Measurements from ENCODE around the gene EFNA3.
A peak's percentile ranks its signal among the peaks of the same experiment; 100 is the strongest.

The EFNA3 gene

GRCh38 chr1:155048449-155049334 lies 29.9 kb upstream of the EFNA3 start:
- DNase-seq, result no peak

- DNase-seq, result no peak
Observed at GRCh38 chr1:155049651-155050559, 28.7 kb upstream of the EFNA3 start.

GRCh38 chr1:155050560-155051341 lies 27.9 kb upstream of the EFNA3 start, which contains the start of gene ADAM15:
Gene ADAM15 (plus strand): TSS chr1:155051316. CDS start chr1:155051387, 71 bp downstream.
- peak; percentile 68 to 72 for DNase-seq

- DNase-seq, result no peak
Observed at GRCh38 chr1:155051342-155051776, 27.3 kb upstream of the EFNA3 start.

GRCh38 chr1:155051777-155052398 lies 26.7 kb upstream of the EFNA3 start:
- DNase-seq, result peak; percentile 34 to 44

GRCh38 chr1:155052439-155053395 lies 25.9 kb upstream of the EFNA3 start:
- no peak for DNase-seq

GRCh38 chr1:155053531-155054105 lies 25.0 kb upstream of the EFNA3 start:
- no peak for DNase-seq

GRCh38 chr1:155057104-155057503 lies 21.5 kb upstream of the EFNA3 start:
- no peak for DNase-seq

GRCh38 chr1:155057788-155058211 lies 20.8 kb upstream of the EFNA3 start:
- no peak for DNase-seq

- no peak for DNase-seq
Observed at GRCh38 chr1:155060736-155061135, 17.9 kb upstream of the EFNA3 start.

- peak; percentile 94 to 97 for DNase-seq
Observed at GRCh38 chr1:155061381-155062150, 17.1 kb upstream of the EFNA3 start.

GRCh38 chr1:155062151-155062686 lies 16.4 kb upstream of the EFNA3 start:
- no peak for DNase-seq

- peak; percentile 71 to 80 for DNase-seq
Observed at GRCh38 chr1:155062702-155063411, 15.8 kb upstream of the EFNA3 start.

- peak; percentile 77 to 79 for DNase-seq
Observed at GRCh38 chr1:155063550-155064110, 15.0 kb upstream of the EFNA3 start, which contains the start of gene EFNA4. Gene EFNA4 (plus strand): TSS chr1:155063740. CDS start chr1:155063824, 84 bp downstream.

- no peak for DNase-seq
Observed at GRCh38 chr1:155064111-155064831, 14.4 kb upstream of the EFNA3 start.

- no peak for DNase-seq
Observed at GRCh38 chr1:155064832-155065429, 13.7 kb upstream of the EFNA3 start.

- DNase-seq, result no peak
Observed at GRCh38 chr1:155066777-155067176, 11.9 kb upstream of the EFNA3 start.

Data from activated CD4-positive, alpha-beta T cell treated with anti-CD3 and anti-CD28 coated beads, Interleukin-2, amount 50 U/mL, for 4 hours (primary cell).